ENCODE measurements around the gene ST7. TPM values are rescaled to one million over a fixed set of nuclear protein-coding genes. Genes with fewer than 3 reads are reported as not detected.

Gene ST7
- total RNA-seq, 1 experiment from 2014 or later: 18.6 TPM

- no peak for DNase-seq (ENCODE audit: low read depth)
Measured at GRCh38 chr7:117272017-117272759, 318.9 kb downstream of the ST7 start.

- DNase-seq (ENCODE audit: low read depth): no peak
Measured at GRCh38 chr7:117273325-117273724, 320.0 kb downstream of the ST7 start.

- no peak for DNase-seq (ENCODE audit: low read depth)
Measured at GRCh38 chr7:117273814-117274225, 320.5 kb downstream of the ST7 start.

GRCh38 chr7:117274951-117275350 lies 321.6 kb downstream of the ST7 start:
- DNase-seq (ENCODE audit: low read depth): no peak

DNA sequence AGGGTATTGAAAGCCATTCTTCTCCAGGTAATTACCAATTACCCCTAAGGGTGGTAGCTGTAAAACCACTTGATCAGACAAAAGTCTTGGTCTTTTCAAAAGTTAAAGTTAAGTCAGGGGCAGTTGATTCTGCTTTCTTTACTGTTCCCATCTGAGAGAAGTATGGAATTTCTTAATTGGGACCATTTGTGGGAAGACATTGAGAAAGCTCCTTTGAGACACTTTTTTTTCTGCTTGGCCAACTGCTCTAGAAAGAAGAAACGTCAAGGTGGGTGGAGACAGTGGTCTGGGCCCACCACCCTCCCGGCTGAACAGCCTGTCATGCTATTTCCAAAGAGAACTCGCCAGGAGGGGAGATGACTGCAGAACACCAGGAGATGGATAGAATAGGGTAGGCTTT lies 324.3 kb downstream of the ST7 start:
- DNase-seq (ENCODE audit: low read depth): no peak

DNA sequence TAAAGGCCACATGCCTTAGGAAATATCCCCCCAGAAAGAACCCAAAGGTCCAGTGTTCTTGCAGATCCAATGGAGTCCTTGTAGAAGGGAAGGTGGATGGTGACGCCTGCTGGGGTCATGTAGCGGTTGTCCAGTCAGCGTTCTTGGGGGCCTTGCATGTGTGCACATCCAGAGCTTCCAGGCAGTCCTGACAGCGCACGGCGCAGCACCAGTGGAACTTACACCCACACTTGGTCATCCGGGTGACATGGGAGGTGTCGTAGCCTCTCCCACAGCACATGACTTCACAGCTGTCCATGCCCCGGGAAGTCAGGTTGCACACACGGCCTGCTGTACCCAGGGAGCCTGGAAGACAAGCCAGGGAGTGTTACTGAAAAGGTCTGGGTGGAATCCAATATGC lies 324.7 kb downstream of the ST7 start:
- DNase-seq (ENCODE audit: low read depth): no peak

- peak; percentile 19 for DNase-seq (ENCODE audit: low read depth)
Measured at GRCh38 chr7:117279203-117279602, 325.9 kb downstream of the ST7 start.

Other genes starting within 250 kb of the ST7 start
- gene CAPZA2, start 90.9 kb upstream of the ST7 start, total RNA-seq (2014; rRNA removed; shearing (Covaris generic)): 219 and 431 TPM in 2 replicates

All from Daoy (cell line).